ENCODE measurements around the gene SLC26A11.

SLC26A11 gene

GRCh38 chr17:80291691-80292487, 71.7 kb downstream of the SLC26A11 start:
- TF ChIP-seq CTCF (IDR thresholded peaks at IDR 0.05; ENCODE audit: low read depth, low read length), result no peak
- DNase-seq (ENCODE audit: low read depth), result no peak
- no peak overlapping the region for H3K4me3 ChIP-seq (ENCODE audit: low read depth, low read length)

- no peak for TF ChIP-seq MYC (IDR thresholded peaks at IDR 0.05; ENCODE audit: low read depth, low read length)
- no peak for TF ChIP-seq CTCF (IDR thresholded peaks at IDR 0.05; ENCODE audit: low read depth, low read length)
- TF ChIP-seq MAX (IDR thresholded peaks at IDR 0.05; ENCODE audit: low read depth, low read length), result no peak
- TF ChIP-seq POLR2A (IDR thresholded peaks at IDR 0.05; ENCODE audit: extremely low read depth, insufficient read length), result no peak
- no peak for DNase-seq (ENCODE audit: low read depth)
- no peak overlapping the region for H3K4me3 ChIP-seq (ENCODE audit: low read depth, low read length)
These were observed 72.3 kb downstream of the SLC26A11 start for GRCh38 chr17:80292521-80292971.

GRCh38 chr17:80294210-80294609, 74.0 kb downstream of the SLC26A11 start:
- DNase-seq (ENCODE audit: low read depth), result no peak
- no peak overlapping the region for H3K4me3 ChIP-seq (ENCODE audit: low read depth, low read length)
- TF ChIP-seq MYC (IDR thresholded peaks at IDR 0.05; ENCODE audit: low read depth, low read length) (no peak), MAX (IDR thresholded peaks at IDR 0.05; ENCODE audit: low read depth, low read length) (no peak), POLR2A (IDR thresholded peaks at IDR 0.05; ENCODE audit: extremely low read depth, insufficient read length) (no peak), CTCF (IDR thresholded peaks at IDR 0.05; ENCODE audit: low read depth, low read length) (no peak)

- no peak for TF ChIP-seq CTCF (IDR thresholded peaks at IDR 0.05; ENCODE audit: low read depth, low read length)
- TF ChIP-seq POLR2A (IDR thresholded peaks at IDR 0.05; ENCODE audit: extremely low read depth, insufficient read length), result no peak
- no peak for TF ChIP-seq MAX (IDR thresholded peaks at IDR 0.05; ENCODE audit: low read depth, low read length)
- TF ChIP-seq MYC (IDR thresholded peaks at IDR 0.05; ENCODE audit: low read depth, low read length), result no peak
- DNase-seq (ENCODE audit: low read depth), result no peak
- no peak overlapping the region for H3K4me3 ChIP-seq (ENCODE audit: low read depth, low read length)
These were observed 74.4 kb downstream of the SLC26A11 start for GRCh38 chr17:80294653-80295052.

- DNase-seq (ENCODE audit: low read depth), result no peak
- TF ChIP-seq MYC (IDR thresholded peaks at IDR 0.05; ENCODE audit: low read depth, low read length) (no peak), CTCF (IDR thresholded peaks at IDR 0.05; ENCODE audit: low read depth, low read length) (no peak), MAX (IDR thresholded peaks at IDR 0.05; ENCODE audit: low read depth, low read length) (no peak), POLR2A (IDR thresholded peaks at IDR 0.05; ENCODE audit: extremely low read depth, insufficient read length) (no peak)
- no peak overlapping the region for H3K4me3 ChIP-seq (ENCODE audit: low read depth, low read length)
These were observed 74.9 kb downstream of the SLC26A11 start for GRCh38 chr17:80295146-80295545.
